ENCODE data around the gene C11orf86. TPM values are rescaled to one million over a fixed set of nuclear protein-coding genes. Genes with fewer than 3 reads are reported as not detected.

The C11orf86 gene
- total RNA-seq, 4 donors from 2014 or later: not detected

DNA sequence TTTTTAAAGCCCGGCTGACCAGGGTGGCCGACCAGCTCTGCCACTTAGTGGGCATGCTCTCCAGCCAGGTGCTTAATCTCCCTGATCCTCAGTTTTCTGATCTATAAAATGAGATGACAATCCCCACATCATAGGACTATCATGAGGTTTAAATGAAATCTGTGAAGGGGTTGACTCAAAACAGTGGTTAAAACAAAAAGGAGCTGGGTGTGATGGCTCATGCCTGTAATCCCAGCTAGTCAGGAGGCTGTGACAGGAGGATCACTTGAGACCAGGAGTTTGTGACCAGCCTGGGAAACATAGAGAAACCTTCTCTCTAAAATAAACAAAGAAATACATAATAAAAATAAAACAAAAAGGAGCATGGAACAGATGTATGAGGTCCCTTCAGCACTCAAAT is 3.6 kb upstream of the C11orf86 start:
- no peaks in the 10 kb centered on the region for H3K9me3 ChIP-seq
- TF ChIP-seq, protein P1, sequence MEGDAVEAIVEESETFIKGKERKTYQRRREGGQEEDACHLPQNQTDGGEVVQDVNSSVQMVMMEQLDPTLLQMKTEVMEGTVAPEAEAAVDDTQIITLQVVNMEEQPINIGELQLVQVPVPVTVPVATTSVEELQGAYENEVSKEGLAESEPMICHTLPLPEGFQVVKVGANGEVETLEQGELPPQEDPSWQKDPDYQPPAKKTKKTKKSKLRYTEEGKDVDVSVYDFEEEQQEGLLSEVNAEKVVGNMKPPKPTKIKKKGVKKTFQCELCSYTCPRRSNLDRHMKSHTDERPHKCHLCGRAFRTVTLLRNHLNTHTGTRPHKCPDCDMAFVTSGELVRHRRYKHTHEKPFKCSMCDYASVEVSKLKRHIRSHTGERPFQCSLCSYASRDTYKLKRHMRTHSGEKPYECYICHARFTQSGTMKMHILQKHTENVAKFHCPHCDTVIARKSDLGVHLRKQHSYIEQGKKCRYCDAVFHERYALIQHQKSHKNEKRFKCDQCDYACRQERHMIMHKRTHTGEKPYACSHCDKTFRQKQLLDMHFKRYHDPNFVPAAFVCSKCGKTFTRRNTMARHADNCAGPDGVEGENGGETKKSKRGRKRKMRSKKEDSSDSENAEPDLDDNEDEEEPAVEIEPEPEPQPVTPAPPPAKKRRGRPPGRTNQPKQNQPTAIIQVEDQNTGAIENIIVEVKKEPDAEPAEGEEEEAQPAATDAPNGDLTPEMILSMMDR (IDR thresholded peaks at IDR 0.05): no peak
- TF ChIP-seq POLR2A (IDR thresholded peaks at IDR 0.05): no peak
- no peaks in the 10 kb centered on the region for H3K27me3 ChIP-seq
- WGBS, 2 donors: 66 to 71% methylated on average over 2 of the region's 2 CpGs
- peak overlapping the region in 1 of 3 donors; percentile 20 for H3K27ac ChIP-seq
- no peak for DNase-seq
- H3K4me3 ChIP-seq (replicated peaks in 1 of 3): no peak overlapping the region
- H3K36me3 ChIP-seq: no peaks in the 10 kb centered on the region
- intact Hi-C loops (cut with DNase I): no loop called here
- peaks cover 0 to 12% of the 10 kb centered on the region in 2 donors for H3K4me1 ChIP-seq

DNA sequence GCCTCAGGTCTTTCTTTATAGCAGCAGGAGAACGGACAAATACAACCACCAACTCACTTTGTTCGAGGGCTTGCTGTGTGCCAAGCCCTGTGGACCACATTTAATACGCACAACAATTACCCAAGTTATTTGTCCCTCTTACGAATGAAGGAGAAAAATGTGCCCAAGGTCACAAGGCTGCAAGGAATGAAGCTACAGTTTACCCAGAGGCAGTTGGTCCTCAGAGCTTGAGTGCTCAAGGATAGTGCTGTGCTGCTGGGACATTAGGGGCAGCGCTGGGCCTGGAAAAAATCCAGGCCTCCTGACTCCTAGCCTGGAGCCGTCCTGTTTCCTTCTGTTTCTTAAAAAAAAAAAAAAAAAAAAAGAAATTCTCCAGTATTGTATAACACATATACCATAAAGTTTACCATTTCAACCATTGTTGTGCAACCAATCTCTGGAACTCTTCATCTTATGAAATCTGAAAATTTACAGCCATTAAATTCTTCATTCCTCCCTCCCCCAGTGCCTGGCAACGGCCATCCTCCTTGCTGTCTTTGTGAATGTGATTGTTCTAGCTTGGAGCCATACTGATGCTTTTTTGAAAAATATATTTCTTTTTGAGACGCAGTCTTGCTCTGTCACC is 1.0 kb upstream of the C11orf86 start:
- Histone ChIP-seq H3K9me3 (no peaks in the 10 kb centered on the region), H3K27ac (no peak overlapping the region), H3K27me3 (no peaks in the 10 kb centered on the region), H3K4me1 (peaks cover 0 to 6% of the 10 kb centered on the region in 2 donors), H3K4me3 (replicated peaks in 1 of 3) (no peak overlapping the region), H3K36me3 (no peaks in the 10 kb centered on the region)
- no peak for TF ChIP-seq POLR2A (IDR thresholded peaks at IDR 0.05)
- TF ChIP-seq, protein P1 (IDR thresholded peaks at IDR 0.05): no peak
- 80 to 81% methylated on average over 8 of the region's 8 CpGs for WGBS, 2 donors
- intact Hi-C loops (cut with DNase I): no loop called here
- DNase-seq: no peak

DNA sequence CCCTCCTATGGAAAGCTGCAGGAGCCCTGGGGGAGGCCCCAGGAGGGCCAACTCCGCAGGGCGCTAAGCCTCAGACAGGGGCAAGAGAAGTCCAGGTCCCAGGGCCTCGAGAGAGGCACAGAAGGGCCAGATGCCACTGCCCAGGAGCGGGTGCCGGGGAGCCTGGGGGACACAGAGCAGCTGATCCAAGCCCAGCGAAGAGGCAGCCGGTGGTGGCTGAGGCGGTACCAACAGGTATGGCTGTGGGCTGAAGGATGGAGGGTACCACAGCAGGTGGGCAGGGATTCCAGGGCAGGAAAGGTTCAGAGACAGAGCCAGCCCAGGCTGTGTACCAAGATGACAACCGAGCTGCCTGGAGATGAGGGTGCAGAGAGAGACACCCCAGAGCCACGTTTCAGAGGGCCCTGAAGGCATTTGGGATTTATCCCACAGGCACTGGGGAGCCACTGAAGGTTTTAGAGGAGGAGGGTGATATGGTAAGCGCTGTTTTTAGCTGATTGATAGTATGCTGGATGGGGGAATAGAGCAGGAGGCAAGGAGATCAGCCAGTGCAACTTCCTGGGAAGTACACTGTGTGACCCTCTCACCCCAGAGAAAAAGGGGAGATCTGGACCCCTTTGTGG is 412 bp downstream of the C11orf86 start:
- 76 to 80% methylated on average over 9 of the region's 11 CpGs for WGBS, 2 donors

DNA sequence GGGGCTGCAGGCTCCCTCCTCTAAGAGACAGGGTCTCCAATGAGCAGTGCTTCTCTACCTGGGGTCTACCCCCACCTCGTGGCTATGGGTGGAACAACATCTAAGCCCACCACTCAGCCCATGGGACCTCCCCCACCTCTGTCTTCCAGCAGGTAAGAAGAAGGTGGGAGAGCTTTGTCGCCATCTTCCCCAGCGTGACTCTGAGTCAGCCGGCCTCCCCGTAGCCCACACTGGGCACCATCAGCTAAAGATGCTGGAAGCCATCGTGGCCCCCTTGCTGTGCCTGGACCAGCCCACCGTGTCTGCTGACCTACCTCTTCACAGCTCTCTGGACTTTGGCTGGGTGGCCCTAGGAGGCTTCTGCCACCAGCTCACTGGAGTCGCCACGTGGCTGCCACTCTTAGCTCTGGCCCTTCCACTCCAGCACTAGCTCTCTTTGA is 944 bp downstream of the C11orf86 start:
- 40 to 52% methylated on average over 7 to 9 of the region's 9 CpGs for WGBS, 2 donors

More for the DNA sequence above, 412 bp downstream of the C11orf86 start:
- Histone ChIP-seq H3K9me3 (no peaks in the 10 kb centered on the region), H3K4me1 (peaks cover 0 to 1% of the 10 kb centered on the region in 2 donors), H3K36me3 (no peaks in the 10 kb centered on the region), H3K4me3 (replicated peaks in 1 of 3) (no peak overlapping the region), H3K27ac (no peak overlapping the region), H3K27me3 (no peaks in the 10 kb centered on the region)
- no peak for TF ChIP-seq POLR2A (IDR thresholded peaks at IDR 0.05)
- TF ChIP-seq, protein P1 (IDR thresholded peaks at IDR 0.05): no peak
- no peak for DNase-seq
- intact Hi-C loops (cut with DNase I): no loop called here

More for the DNA sequence above, 944 bp downstream of the C11orf86 start:
- Histone ChIP-seq H3K4me1 (no peaks in the 10 kb centered on the region), H3K4me3 (replicated peaks in 1 of 3) (no peak overlapping the region), H3K9me3 (no peaks in the 10 kb centered on the region), H3K36me3 (no peaks in the 10 kb centered on the region), H3K27me3 (no peaks in the 10 kb centered on the region), H3K27ac (no peak overlapping the region)
- no peak for TF ChIP-seq POLR2A (IDR thresholded peaks at IDR 0.05)
- TF ChIP-seq, protein P1 (IDR thresholded peaks at IDR 0.05): peak in 1 of 6 experiments; percentile 34
- DNase-seq: no peak
- intact Hi-C loops (cut with DNase I): no loop called here

All from thyroid gland (tissue), 4 donors.